Trophoblast cell (in vitro differentiated cells and primary cell): ENCODE results near the gene TLE4.

Experiments used
- DNase-seq, 2 donors: peaks; one replicate each; pipeline ENCODE4 v3.0.0-alpha.2; 2016
- H2AFZ ChIP-seq: 2 replicates; pipeline ENCODE4 v1.6.1; 2013; ENCODE audit warnings: low read length, moderate library complexity, mild to moderate bottlenecking; ENCODE audit not compliant: insufficient read depth, poor library complexity
- H2AK5ac ChIP-seq: 2 replicates; pipeline ENCODE4 v1.6.1; 2013; ENCODE audit warnings: mild to moderate bottlenecking, low read length
- H2BK120ac ChIP-seq: 2 replicates; pipeline ENCODE4 v1.6.1; 2013; ENCODE audit warnings: low read length, mild to moderate bottlenecking, moderate library complexity; ENCODE audit not compliant: insufficient read depth, poor library complexity
- H2BK12ac ChIP-seq: 2 replicates; pipeline ENCODE4 v1.6.1; 2013; ENCODE audit warnings: mild to moderate bottlenecking, low read length, moderate library complexity
- H2BK5ac ChIP-seq: 2 replicates; pipeline ENCODE4 v1.6.1; 2013; ENCODE audit warnings: low read length, low read depth, moderate library complexity, mild to moderate bottlenecking; ENCODE audit not compliant: poor library complexity
- H3K14ac ChIP-seq: 2 replicates; pipeline ENCODE4 v1.6.1; 2013; ENCODE audit warnings: mild to moderate bottlenecking, low read length
- H3K18ac ChIP-seq: 2 replicates; pipeline ENCODE4 v1.6.1; 2013; ENCODE audit warnings: mild to moderate bottlenecking, low read length
- H3K23ac ChIP-seq: 2 replicates; pipeline ENCODE4 v1.6.1; 2013; ENCODE audit warnings: low read length
- H3K27ac ChIP-seq: 2 replicates; pipeline ENCODE4 v1.5.1; 2013; ENCODE audit warnings: low read depth, mild to moderate bottlenecking, inconsistent platforms, low read length, moderate library complexity
- H3K27me3 ChIP-seq: 2 replicates; pipeline ENCODE4 v1.6.1; 2013; ENCODE audit warnings: inconsistent platforms, mild to moderate bottlenecking, low read length, moderate library complexity; ENCODE audit not compliant: insufficient read depth
- H3K36me3 ChIP-seq, 2 experiments: 1 replicate in 1 of 2; 2 replicates in 1 of 2; pipeline ENCODE4 v1.6.1; 2013; ENCODE audit warnings: low read length in 2 of 2, mild to moderate bottlenecking in 2 of 2, moderate library complexity in 1 of 2; ENCODE audit not compliant: insufficient read depth in 2 of 2, control insufficient read depth in 1 of 2
- H3K4ac ChIP-seq: 2 replicates; pipeline ENCODE4 v1.6.1; 2013; ENCODE audit warnings: low read depth, mild to moderate bottlenecking, low read length, moderate library complexity
- H3K4me1 ChIP-seq, 2 experiments: 1 replicate in 1 of 2; 2 replicates in 1 of 2; pipeline ENCODE4 v1.6.1; 2013; ENCODE audit warnings: low read length in 2 of 2, mild to moderate bottlenecking in 2 of 2, moderate library complexity in 1 of 2; ENCODE audit not compliant: insufficient read depth in 2 of 2, control insufficient read depth in 1 of 2
- H3K4me2 ChIP-seq: 2 replicates; pipeline ENCODE4 v1.6.1; 2013; ENCODE audit warnings: inconsistent platforms, mild to moderate bottlenecking, low read length, moderate library complexity
- H3K4me3 ChIP-seq: 2 replicates; pipeline ENCODE4 v1.5.1; 2013; ENCODE audit warnings: mild to moderate bottlenecking, low read depth, low read length, inconsistent platforms
- H3K79me1 ChIP-seq: one replicate; pipeline ENCODE4 v1.6.1; 2013; ENCODE audit warnings: low read length
- H3K79me2 ChIP-seq: 2 replicates; pipeline ENCODE4 v1.6.1; 2013; ENCODE audit warnings: low read length, mild to moderate bottlenecking; ENCODE audit not compliant: control insufficient read depth, insufficient read depth, poor library complexity
- H3K9ac ChIP-seq: 2 replicates; pipeline ENCODE4 v1.6.1; 2013; ENCODE audit warnings: mild to moderate bottlenecking, low read length
- H3K9me3 ChIP-seq: 2 replicates; pipeline ENCODE4 v1.6.1; 2013; ENCODE audit warnings: low read depth, mild to moderate bottlenecking, control low read depth, inconsistent platforms, low read length; ENCODE audit not compliant: insufficient read depth
- H4K12ac ChIP-seq: 2 replicates; pipeline ENCODE4 v1.6.1; 2013; ENCODE audit warnings: low read depth, mild to moderate bottlenecking, low read length, moderate library complexity
- H4K8ac ChIP-seq: 2 replicates; pipeline ENCODE4 v1.6.1; 2013; ENCODE audit warnings: low read depth, mild to moderate bottlenecking, low read length, moderate library complexity
- H4K91ac ChIP-seq: one replicate; pipeline ENCODE4 v1.6.1; 2013; ENCODE audit warnings: low read depth, mild to moderate bottlenecking, low read length, moderate library complexity
- WGBS: extraction: QIAGEN DNeasy Blood & Tissue Kit; methylation state at CpG from one replicate; pipeline ENCODE4 v1.1.7; 2013; ENCODE audit warnings: missing lambda C conversion rate; ENCODE audit not compliant: insufficient read length, insufficient coverage; ENCODE audit errors: extremely low coverage; 5-methylcytosine and 5-hydroxymethylcytosine counted together

Gene TLE4

GRCh38 chr9:79661279-79661678 is 89.5 kb downstream of the TLE4 start:
- DNase-seq: peak in 1 of 2 donors; percentile 66
- H3K79me2 ChIP-seq: peaks cover 2% of the 10 kb centered on the region
- H2BK120ac ChIP-seq: no peak overlapping the region
- no peak overlapping the region for H4K12ac ChIP-seq
- H2AK5ac ChIP-seq: no peak overlapping the region
- no peak overlapping the region for H3K14ac ChIP-seq
- peaks cover 4 to 8% of the 10 kb centered on the region in 2 experiments for H3K36me3 ChIP-seq
- H3K4ac ChIP-seq: no peak overlapping the region
- H3K4me2 ChIP-seq: no peak overlapping the region
- no peak overlapping the region for H3K9ac ChIP-seq
- no peak overlapping the region for H3K18ac ChIP-seq
- no peak overlapping the region for H2BK12ac ChIP-seq
- no peak overlapping the region for H3K23ac ChIP-seq
- no peaks in the 10 kb centered on the region for H3K79me1 ChIP-seq
- H3K4me1 ChIP-seq: peaks cover 0 to 6% of the 10 kb centered on the region in 2 experiments
- no peaks in the 10 kb centered on the region for H3K27me3 ChIP-seq
- H3K9me3 ChIP-seq: no peaks in the 10 kb centered on the region
- no peak overlapping the region for H2AFZ ChIP-seq
- no peak overlapping the region for H3K4me3 ChIP-seq
- no peak overlapping the region for H4K8ac ChIP-seq
- H3K27ac ChIP-seq: no peak overlapping the region
- WGBS: no CpG with 5 or more reads among the region's 2 CpGs
- no peak overlapping the region for H2BK5ac ChIP-seq
- no peak overlapping the region for H4K91ac ChIP-seq

- H3K79me1 ChIP-seq: peaks cover under 1% of the 10 kb centered on the region
- no peak overlapping the region for H3K4me3 ChIP-seq
- DNase-seq: peak in 1 of 2 donors; percentile 65
- no peak overlapping the region for H3K14ac ChIP-seq
- H2AFZ ChIP-seq: no peak overlapping the region
- H4K12ac ChIP-seq: no peak overlapping the region
- H2AK5ac ChIP-seq: no peak overlapping the region
- peaks cover 0 to 6% of the 10 kb centered on the region in 2 experiments for H3K4me1 ChIP-seq
- H3K4me2 ChIP-seq: no peak overlapping the region
- H4K91ac ChIP-seq: no peak overlapping the region
- no peak overlapping the region for H3K27ac ChIP-seq
- no peak overlapping the region for H3K9ac ChIP-seq
- WGBS: no CpG with 5 or more reads among the region's 5 CpGs
- H3K79me2 ChIP-seq: peaks cover 2% of the 10 kb centered on the region
- H3K23ac ChIP-seq: no peak overlapping the region
- no peak overlapping the region for H4K8ac ChIP-seq
- no peak overlapping the region for H2BK5ac ChIP-seq
- no peak overlapping the region for H2BK12ac ChIP-seq
- no peak overlapping the region for H3K18ac ChIP-seq
- H3K4ac ChIP-seq: no peak overlapping the region
- H2BK120ac ChIP-seq: no peak overlapping the region
- no peaks in the 10 kb centered on the region for H3K9me3 ChIP-seq
- peaks cover 4 to 8% of the 10 kb centered on the region in 2 experiments for H3K36me3 ChIP-seq
- no peaks in the 10 kb centered on the region for H3K27me3 ChIP-seq
Observed at GRCh38 chr9:79661886-79662536, 90.2 kb downstream of the TLE4 start.

GRCh38 chr9:79662537-79662956 is 90.8 kb downstream of the TLE4 start:
- Histone ChIP-seq H3K27me3 (no peaks in the 10 kb centered on the region), H4K8ac (no peak overlapping the region), H3K23ac (no peak overlapping the region), H3K4me2 (no peak overlapping the region), H3K36me3 (peaks cover 5 to 6% of the 10 kb centered on the region in 2 experiments), H2BK12ac (no peak overlapping the region), H3K4me3 (no peak overlapping the region), H3K4me1 (peaks cover 0 to 6% of the 10 kb centered on the region in 2 experiments), H2BK120ac (no peak overlapping the region), H3K79me1 (peaks cover 2% of the 10 kb centered on the region), H4K12ac (no peak overlapping the region), H4K91ac (no peak overlapping the region), H3K14ac (no peak overlapping the region), H2AK5ac (no peak overlapping the region), H2AFZ (no peak overlapping the region), H3K27ac (no peak overlapping the region), H3K18ac (no peak overlapping the region), H3K9ac (no peak overlapping the region), H3K9me3 (no peaks in the 10 kb centered on the region), H2BK5ac (no peak overlapping the region), H3K79me2 (peaks cover 2% of the 10 kb centered on the region), H3K4ac (no peak overlapping the region)
- DNase-seq: peak in 1 of 2 donors; percentile 73
- no CpG with 5 or more reads among the region's 6 CpGs for WGBS

DNA sequence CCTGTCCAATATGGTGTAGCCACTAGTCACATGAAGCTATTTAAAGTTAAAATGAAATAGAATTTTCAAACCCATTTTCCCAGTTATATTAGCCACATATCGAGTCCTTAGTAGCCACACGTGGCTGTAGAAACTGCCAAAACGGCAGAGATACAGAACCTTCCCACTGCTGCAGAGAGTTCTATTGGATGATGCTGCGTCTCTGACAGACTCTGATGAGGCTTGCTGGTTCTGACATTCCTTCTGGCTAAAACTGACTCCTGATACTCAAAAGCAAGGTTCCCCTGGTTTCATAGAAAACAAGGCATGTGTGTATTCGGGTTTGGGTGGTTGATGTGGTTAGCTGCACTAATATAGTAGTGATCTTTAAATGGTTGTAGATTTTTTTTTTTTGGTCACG is 91.5 kb downstream of the TLE4 start:
- Histone ChIP-seq H2BK5ac (no peak overlapping the region), H4K12ac (no peak overlapping the region), H3K14ac (no peak overlapping the region), H3K4me1 (peaks cover 2 to 6% of the 10 kb centered on the region in 2 experiments), H3K9ac (no peak overlapping the region), H3K79me2 (peaks cover 2% of the 10 kb centered on the region), H3K18ac (no peak overlapping the region), H3K79me1 (peaks cover 2% of the 10 kb centered on the region), H2BK12ac (no peak overlapping the region), H2BK120ac (no peak overlapping the region), H3K27me3 (no peaks in the 10 kb centered on the region), H2AFZ (no peak overlapping the region), H3K4me2 (no peak overlapping the region), H3K23ac (no peak overlapping the region), H3K4me3 (no peak overlapping the region), H3K36me3 (peaks cover 5 to 6% of the 10 kb centered on the region in 2 experiments), H4K8ac (no peak overlapping the region), H2AK5ac (no peak overlapping the region), H3K4ac (peak overlapping the region; percentile 40), H4K91ac (no peak overlapping the region), H3K9me3 (no peaks in the 10 kb centered on the region), H3K27ac (no peak overlapping the region)
- DNase-seq: no peak
- WGBS: no CpG with 5 or more reads among the region's 6 CpGs
